HepG2 (cell line): ENCODE measurements around the gene GTF2H3. TPM values are rescaled to one million over a fixed set of nuclear protein-coding genes. Genes with fewer than 3 reads are reported as not detected.

ENCODE experiments used
- ATAC-seq: fragments of 200-7000 bp; cut with Tn5 transposase; 3 replicates; pipeline ENCODE4 v1.9.1; 2020; ENCODE audit warnings: mild to moderate bottlenecking, moderate library complexity
- BruUV-seq: library from RNA; stranded (reverse); fragments of 400-500 nt; replicated peaks from 2 replicates; lab custom pipeline; 2021; lab: Mats Ljungman, UMichigan
- CTCF ChIA-PET: fragments of 300-600 bp; formaldehyde crosslinking; extraction: SDS; loops from one replicate; lab custom pipeline; 2021; ENCODE audit warnings: low total read pairs, inconsistent platforms, low intra/inter-chr PET ratio; lab: Yijun Ruan, JAX
- POLR2A ChIA-PET: fragments of 350-600 bp; sonication (Branson Sonifier 250); formaldehyde crosslinking; loops from one replicate; lab custom pipeline; 2020; ENCODE audit warnings: antibody characterized with exemption, inconsistent platforms; lab: Yijun Ruan, JAX
- DNase-seq: peaks from one replicate; pipeline ENCODE4 v3.0.0-alpha.2; 2015; ENCODE audit warnings: low spot score
- FAIRE-seq: peaks from 3 replicates; lab custom pipeline; 2011; peaks lifted over from hg19 to GRCh38; lab: Jason Lieb, UNC
- H2AFZ ChIP-seq: one replicate; pipeline ENCODE4 v1.6.1; 2011; ENCODE audit warnings: low read length, inconsistent platforms
- H3K27ac ChIP-seq: fragments of 300-600 bp; 3 replicates; pipeline ENCODE4 v1.8.0; 2011; ENCODE audit warnings: mixed run types, mild to moderate bottlenecking, mixed read lengths, low read length, inconsistent platforms; ENCODE audit not compliant: insufficient read depth; ENCODE audit errors: extremely low read length
- H3K27me3 ChIP-seq, 2 experiments: fragments of 200-600 bp in 1 of 2; 2 replicates in 1 of 2; 3 replicates in 1 of 2; pipeline versions ENCODE4 v1.6.0 to v1.8.0; 2011; ENCODE audit warnings: low read length in 2 of 2, mild to moderate bottlenecking in 2 of 2, moderate library complexity in 2 of 2, inconsistent platforms in 1 of 2; ENCODE audit not compliant: insufficient read depth in 2 of 2, control insufficient read depth in 1 of 2
- H3K36me3 ChIP-seq, 2 experiments: fragments of 200-600 bp in 1 of 2; replicated peaks in 1 of 2; 2 replicates in 1 of 2; 3 replicates in 1 of 2; pipeline versions ENCODE4 v1.5.1 to v1.8.0; 2011; ENCODE audit warnings: low read length in 2 of 2, inconsistent platforms in 1 of 2; ENCODE audit not compliant: insufficient read depth in 2 of 2, control insufficient read depth in 1 of 2
- H3K4me1 ChIP-seq: 2 replicates; pipeline ENCODE4 v1.5.1; 2012; ENCODE audit warnings: low read length, inconsistent platforms; ENCODE audit not compliant: insufficient read depth
- H3K4me2 ChIP-seq: 2 replicates; pipeline ENCODE4 v1.6.0; 2011; ENCODE audit warnings: low read depth, low read length, inconsistent platforms
- H3K4me3 ChIP-seq, 3 experiments: fragments of 200-600 bp in 1 of 3; sonication (generic), shearing (Covaris generic) in 1 of 3; replicated peaks in 1 of 3; 2 replicates each; pipeline ENCODE4 v1.5.1; 2011 to 2016; ENCODE audit warnings: low read length in 3 of 3, inconsistent platforms in 2 of 3, low read depth in 2 of 3, mild to moderate bottlenecking in 2 of 3, control low read depth in 1 of 3, mixed read lengths in 1 of 3; ENCODE audit not compliant: insufficient read depth in 1 of 3
- H3K79me2 ChIP-seq: one replicate; pipeline ENCODE4 v1.6.1; 2011; ENCODE audit warnings: low read length, inconsistent platforms; ENCODE audit not compliant: insufficient read depth
- H3K9ac ChIP-seq: 2 replicates; pipeline ENCODE4 v1.6.0; 2011; ENCODE audit warnings: mild to moderate bottlenecking, low read depth, low read length, inconsistent platforms; ENCODE audit not compliant: insufficient read depth
- H3K9me3 ChIP-seq: 2 replicates; pipeline ENCODE4 v1.5.1; 2012; ENCODE audit warnings: mild to moderate bottlenecking, low read length
- H4K20me1 ChIP-seq: 2 replicates; pipeline ENCODE4 v1.6.0; 2011; ENCODE audit warnings: inconsistent platforms, mild to moderate bottlenecking, low read length, moderate library complexity; ENCODE audit not compliant: insufficient read depth
- ARNT2 ChIP-seq: sonication (generic); formaldehyde crosslinking; IDR thresholded peaks from 2 replicates; pipeline ENCODE4 v1.8.0; 2022; ENCODE audit warnings: mild to moderate bottlenecking, low read depth, missing genetic modification reagents, moderate library complexity
- MYPOP ChIP-seq: sonication (generic); formaldehyde crosslinking; IDR thresholded peaks from 2 replicates; pipeline ENCODE4 v1.8.1; 2023; ENCODE audit warnings: mild to moderate bottlenecking, moderate library complexity, missing genetic modification reagents
- POLR2G ChIP-seq: fragments of 200-400 bp; formaldehyde crosslinking; IDR thresholded peaks from 2 replicates; pipeline ENCODE4 v1.6.1; 2018; ENCODE audit warnings: mild to moderate bottlenecking, low read depth, low read length, moderate library complexity
- RBM39 ChIP-seq: fragments of 200-400 bp; formaldehyde crosslinking; IDR thresholded peaks from one replicate; pipeline ENCODE4 v1.6.1; 2018; ENCODE audit warnings: antibody characterized with exemption, mild to moderate bottlenecking, low read depth, low read length; ENCODE audit not compliant: poor library complexity, severe bottlenecking
- ZMAT3 ChIP-seq: sonication (generic); formaldehyde crosslinking; conservative IDR thresholded peaks from 2 replicates; pipeline ENCODE4 v1.7.0; 2021; ENCODE audit warnings: missing genetic modification reagents
- ZNF557 ChIP-seq: sonication (generic); formaldehyde crosslinking; IDR thresholded peaks from 2 replicates; pipeline ENCODE4 v1.4.0; 2020; ENCODE audit warnings: missing genetic modification reagents
- ZNF605 ChIP-seq: sonication (generic); formaldehyde crosslinking; IDR thresholded peaks from 2 replicates; pipeline ENCODE4 v1.8.0; 2022; ENCODE audit warnings: mild to moderate bottlenecking, missing genetic modification reagents
- WGBS: methylation state at CpG from one replicate; pipeline ENCODE4 v1.1.6; 2017; ENCODE audit warnings: low lambda C conversion rate; 5-methylcytosine and 5-hydroxymethylcytosine counted together
- in situ Hi-C: cut with HindIII; loops from 2 replicates; pipeline ENCODE4 v1.10.0; 2017; ENCODE audit warnings: low pct_unique_long_range_greater_than_20kb; ENCODE audit not compliant: extremely low pct_ligation_motif_present
- intact Hi-C: fragments of 100-400 bp; cut with micrococcal nuclease; formaldehyde crosslinking; loops from one replicate; pipeline ENCODE4 v1.10.0; 2022; ENCODE audit not compliant: unreplicated experiment
- polyA plus RNA-seq, 8 experiments: library from polyadenylated mRNA; depleted of rRNA in 3 of 8; stranded (reverse) in 7 of 8; unstranded in 1 of 8; fragments of >200 nt; fragmentation: Illumina TruSeq in 4 of 8; extraction: Trizol in 4 of 8; gene quantifications; 2 replicates each; pipeline versions ENCODE4 v1.2.1 to v1.2.3, GENCODE V29; 2011 to 2016; ENCODE audit warnings: low read depth in 4 of 8, missing spikeins in 1 of 8, mixed read lengths in 1 of 8; ENCODE audit not compliant: insufficient read depth in 1 of 8
- total RNA-seq, 5 experiments: library from RNA; depleted of rRNA; stranded (reverse); fragments of >200 nt; fragmentation: Illumina TruSeq; extraction: Trizol; gene quantifications; 2 replicates each; pipeline ENCODE4 v1.2.3, GENCODE V29; 2016; ENCODE audit warnings: low read depth in 1 of 5
- TF ChIP-seq, protein P1 (sequence below): sonication (generic); formaldehyde crosslinking; IDR thresholded peaks from 2 replicates; pipeline ENCODE4 v1.4.0; 2020; ENCODE audit warnings: low read depth, mild to moderate bottlenecking, missing genetic modification reagents

The GTF2H3 gene
- total and polyA plus RNA-seq, 2 of the 13 experiments (the other 11 are each of a cell fraction or from before 2014, with no cell fraction given): 35.8 to 58.8 TPM

- DNase-seq (no peak), ATAC-seq (no peak), FAIRE-seq (no peak)
- POLR2A ChIA-PET: no interaction called here
- Histone ChIP-seq H2AFZ (no peak overlapping the region), H4K20me1 (no peaks in the 10 kb centered on the region), H3K4me2 (no peak overlapping the region), H3K27ac (no peak overlapping the region), H3K4me1 (peaks cover 21% of the 10 kb centered on the region), H3K9me3 (no peaks in the 10 kb centered on the region), H3K4me3 (no peak overlapping the region), H3K9ac (no peak overlapping the region), H3K36me3 (peaks cover 28 to 78% of the 10 kb centered on the region in 2 experiments), H3K79me2 (peaks cover 29% of the 10 kb centered on the region), H3K27me3 (no peaks in the 10 kb centered on the region)
- no TSS peak for BruUV-seq
- CTCF ChIA-PET: no interaction called here
- in situ Hi-C loops: no loop called here
- no peak for TF ChIP-seq ZNF557 (CRISPR knock-in tag)
- TF ChIP-seq MYPOP (CRISPR knock-in tag): no peak
- TF ChIP-seq ZNF605 (CRISPR knock-in tag): no peak
- TF ChIP-seq, protein P1, sequence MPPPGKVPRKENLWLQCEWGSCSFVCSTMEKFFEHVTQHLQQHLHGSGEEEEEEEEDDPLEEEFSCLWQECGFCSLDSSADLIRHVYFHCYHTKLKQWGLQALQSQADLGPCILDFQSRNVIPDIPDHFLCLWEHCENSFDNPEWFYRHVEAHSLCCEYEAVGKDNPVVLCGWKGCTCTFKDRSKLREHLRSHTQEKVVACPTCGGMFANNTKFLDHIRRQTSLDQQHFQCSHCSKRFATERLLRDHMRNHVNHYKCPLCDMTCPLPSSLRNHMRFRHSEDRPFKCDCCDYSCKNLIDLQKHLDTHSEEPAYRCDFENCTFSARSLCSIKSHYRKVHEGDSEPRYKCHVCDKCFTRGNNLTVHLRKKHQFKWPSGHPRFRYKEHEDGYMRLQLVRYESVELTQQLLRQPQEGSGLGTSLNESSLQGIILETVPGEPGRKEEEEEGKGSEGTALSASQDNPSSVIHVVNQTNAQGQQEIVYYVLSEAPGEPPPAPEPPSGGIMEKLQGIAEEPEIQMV (CRISPR knock-in tag): no peak
- TF ChIP-seq ARNT2 (CRISPR knock-in tag): no peak
- TF ChIP-seq ZMAT3: no peak
- TF ChIP-seq RBM39: no peak
- TF ChIP-seq POLR2G: no peak
- 92% methylated on average over 4 of the region's 4 CpGs for WGBS
- intact Hi-C loops: no loop called here
Observed at GRCh38 chr12:123607756-123608155, 25.9 kb upstream of the GTF2H3 start.
